Measurements from ENCODE around the gene KCNK17. TPM values are rescaled to one million over a fixed set of nuclear protein-coding genes. Genes with fewer than 3 reads are reported as not detected.

The KCNK17 gene
- total and polyA plus RNA-seq, 2 of the 8 experiments (the other 6 are each of a cell fraction or from before 2014, with no cell fraction given): 2.9 to 3.4 TPM

- Histone ChIP-seq H3K18ac (ENCODE audit: extremely low read depth, low read length) (no peak overlapping the region), H3K23me2 (ENCODE audit: low read depth, low read length) (no peaks in the 10 kb centered on the region), H3K79me1 (ENCODE audit: low read depth, low read length) (no peaks in the 10 kb centered on the region), H3K36me3 (ENCODE audit: control insufficient read depth in 2 of 4, insufficient read depth in 4 of 4, low read length in 3 of 4) (no peaks in the 10 kb centered on the region), H3K79me2 (ENCODE audit: control insufficient read depth in 1 of 2, insufficient read depth in 2 of 2, low read length in 2 of 2) (no peaks in the 10 kb centered on the region), H3K4ac (replicated peaks; ENCODE audit: insufficient read length, low read depth, low read length) (no peak overlapping the region), H2BK120ac (replicated peaks; ENCODE audit: low read depth, low read length) (no peak overlapping the region), H3K9ac (replicated peaks in 1 of 4; ENCODE audit: extremely low read depth in 1 of 4, low read depth in 3 of 4, low read length in 3 of 4) (no peak overlapping the region), H2AFZ (ENCODE audit: low read length) (no peak overlapping the region), H3K4me3 (ENCODE audit: extremely low read depth in 1 of 4, insufficient read depth in 2 of 4, low read depth in 3 of 4, low read length in 4 of 4) (no peak overlapping the region), H3K14ac (ENCODE audit: insufficient read length) (no peak overlapping the region), H2AK5ac (ENCODE audit: low read depth, low read length) (no peak overlapping the region), H3K27ac (ENCODE audit: low read depth, low read length) (no peak overlapping the region), H3K56ac (replicated peaks; ENCODE audit: insufficient read length, low read depth, low read length) (no peak overlapping the region), H4K8ac (ENCODE audit: extremely low read depth, insufficient read depth, low read length) (no peak overlapping the region; the same call in 1 of the 2 replicates), H4K91ac (replicated peaks; ENCODE audit: insufficient read length, low read length) (no peak overlapping the region), H3K4me2 (ENCODE audit: insufficient read depth in 1 of 2, low read depth in 2 of 2, low read length in 2 of 2) (no peak overlapping the region), H4K20me1 (replicated peaks in 1 of 2; ENCODE audit: control insufficient read depth in 1 of 2, insufficient read depth in 2 of 2, low read length in 2 of 2) (no peaks in the 10 kb centered on the region), H4K5ac (ENCODE audit: insufficient read length, low read depth, low read length) (no peak overlapping the region), H2BK5ac (ENCODE audit: low read depth, low read length) (no peak overlapping the region), H2BK20ac (ENCODE audit: low read length) (no peak overlapping the region), H3K9me3 (ENCODE audit: insufficient read depth in 2 of 2, low read depth in 1 of 2, low read length in 1 of 2) (no peaks in the 10 kb centered on the region), H2BK12ac (ENCODE audit: low read depth, low read length) (no peak overlapping the region), H2BK15ac (ENCODE audit: low read length) (no peak overlapping the region), H3K27me3 (replicated peaks in 1 of 4; ENCODE audit: control insufficient read depth in 3 of 4, extremely low read depth in 1 of 4, insufficient read depth in 3 of 4, low read length in 3 of 4) (no peaks in the 10 kb centered on the region), H3K23ac (ENCODE audit: insufficient read length) (no peak overlapping the region), H3K4me1 (replicated peaks in 1 of 4; ENCODE audit: control insufficient read depth in 3 of 4, insufficient read depth in 4 of 4, low read length in 3 of 4) (peaks cover 0 to 7% (median 2%) of the 10 kb centered on the region in 4 experiments; a peak in 4 of 7 replicates)
- WGBS, 2 experiments (ENCODE audit: extremely low coverage in 1 of 2, insufficient coverage in 1 of 2, insufficient read length in 1 of 2, insufficient replicate concordance in 2 of 2, low coverage in 1 of 2, low lambda C conversion rate in 2 of 2, missing lambda C conversion rate in 1 of 2): 90% methylated on average over 9 of the region's 9 CpGs; no CpG with 5 or more reads in 1 of the 2 experiments
- ChIA-PET CTCF (ENCODE audit: partially characterized antibody) (interaction anchor here (0.6 to 6.3 kb wide), 4 partner anchors 11 to 819 kb away, joined by 3 to 89 read pairs (median 4); no protein-coding TSS in a partner anchor), POLR2A (ENCODE audit: partially characterized antibody) (no interaction called here)
- DNase-seq (ENCODE audit: low read depth in 1 of 2, low spot score in 2 of 2): no peak
- FAIRE-seq: no peak
- no peak for TF ChIP-seq BCL11A (IDR thresholded peaks at IDR 0.05; ENCODE audit: low read depth in 2 of 2, low read length in 2 of 2)
- no peak for TF ChIP-seq CHD1 (IDR thresholded peaks at IDR 0.05; ENCODE audit: low read depth, low read length)
- no peak for TF ChIP-seq USF2 (IDR thresholded peaks at IDR 0.05; ENCODE audit: low read length)
- TF ChIP-seq SIN3A (conservative IDR thresholded peaks at IDR 0.05 in 1 of 2, IDR thresholded peaks at IDR 0.05 in 1 of 2; ENCODE audit: low read depth in 1 of 2, low read length in 2 of 2): no peak
- TF ChIP-seq JUND (IDR thresholded peaks at IDR 0.05; ENCODE audit: low read length): no peak
- TF ChIP-seq TBP (IDR thresholded peaks at IDR 0.05; ENCODE audit: low read depth, low read length): no peak
- TF ChIP-seq EZH2 (IDR thresholded peaks at IDR 0.05; ENCODE audit: low read depth, low read length, severe bottlenecking): no peak
- TF ChIP-seq SP1 (IDR thresholded peaks at IDR 0.05; ENCODE audit: low read depth, low read length): no peak
- no peak for TF ChIP-seq ASH2L (IDR thresholded peaks at IDR 0.05; ENCODE audit: low read length)
- TF ChIP-seq MAX (IDR thresholded peaks at IDR 0.05): no peak
Observed at GRCh38 chr6:39360378-39360777, 46.2 kb upstream of the KCNK17 start.

All from H1 (cell line).